Cardiac muscle cell (in vitro differentiated cells and primary cell): ENCODE data around the gene AP1AR. TPM values are rescaled to one million over a fixed set of nuclear protein-coding genes. Genes with fewer than 3 reads are reported as not detected.

Experiments
- DNase-seq, 2 donors: peaks; one replicate each; pipeline versions ENCODE4 v3.0.0 to v3.0.0-alpha.2; 2010 to 2017; ENCODE audit warnings: low read depth in 1 of 2, low spot score in 1 of 2
- H3K27ac ChIP-seq: fragments of 200-600 bp; sonication (generic); 2 replicates; pipeline ENCODE4 v1.5.1; 2016
- H3K27me3 ChIP-seq: fragments of 200-600 bp; sonication (generic); 2 replicates; pipeline ENCODE4 v1.6.0; 2016; ENCODE audit warnings: control low read depth
- H3K36me3 ChIP-seq: fragments of 200-600 bp; sonication (generic); 2 replicates; pipeline ENCODE4 v1.5.1; 2016; ENCODE audit warnings: control low read depth
- H3K4me1 ChIP-seq: fragments of 200-600 bp; sonication (generic); 2 replicates; pipeline ENCODE4 v1.8.1; 2017; ENCODE audit warnings: low read depth, mild to moderate bottlenecking, mixed run types
- H3K4me3 ChIP-seq: fragments of 200-600 bp; sonication (generic); 2 replicates; pipeline ENCODE4 v1.5.1; 2016; ENCODE audit warnings: mild to moderate bottlenecking
- H3K9me3 ChIP-seq: fragments of 200-600 bp; sonication (generic); 2 replicates; pipeline ENCODE4 v1.5.1; 2017; ENCODE audit warnings: low read depth, mild to moderate bottlenecking, control low read depth
- CTCF ChIP-seq: IDR thresholded peaks from 2 replicates; pipeline ENCODE4 v1.5.1; 2012; ENCODE audit warnings: low read depth, mild to moderate bottlenecking, low read length
- polyA plus RNA-seq: library from polyadenylated mRNA; unstranded; fragments of >200 nt; fragmentation: Nextera tagmentation; extraction: Ambion mirVana; gene quantifications from 2 replicates; pipeline ENCODE4 v1.2.1, GENCODE V29; 2016
- total RNA-seq: library from RNA; depleted of rRNA; stranded (reverse); fragments of >200 nt; gene quantifications from 2 replicates; pipeline ENCODE4 v1.2.3, GENCODE V29; 2016

AP1AR gene
- total and polyA plus RNA-seq, 2 experiments from 2014 or later, result 21.7 to 28.0 TPM

DNA sequence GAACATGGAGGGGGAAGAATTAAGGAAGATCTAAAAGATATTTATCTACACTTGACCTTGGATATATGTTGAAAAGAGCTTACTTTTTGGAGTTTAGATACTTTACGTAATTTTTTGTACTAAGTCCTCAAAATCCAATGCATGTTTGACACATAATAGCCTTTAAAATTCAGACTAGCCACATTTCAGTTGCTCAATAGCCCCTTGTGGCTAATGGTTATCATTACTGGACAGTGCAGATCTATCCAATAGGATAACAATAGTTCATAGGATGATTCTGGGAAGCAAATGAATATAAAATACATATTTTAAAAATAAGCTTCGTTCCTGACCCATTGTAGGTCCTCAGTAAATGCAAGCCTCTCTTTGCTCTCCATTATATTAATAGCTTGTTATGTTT, 13.8 kb downstream of the AP1AR start:
- DNase-seq, result peak in 1 of 2 donors; percentile 35
- H3K27me3 ChIP-seq, result no peaks in the 10 kb centered on the region
- no peaks in the 10 kb centered on the region for H3K36me3 ChIP-seq
- no peak overlapping the region for H3K27ac ChIP-seq
- no peaks in the 10 kb centered on the region for H3K9me3 ChIP-seq
- no peak overlapping the region for H3K4me3 ChIP-seq
- no peaks in the 10 kb centered on the region for H3K4me1 ChIP-seq
- peak; percentile 28 for TF ChIP-seq CTCF

DNA sequence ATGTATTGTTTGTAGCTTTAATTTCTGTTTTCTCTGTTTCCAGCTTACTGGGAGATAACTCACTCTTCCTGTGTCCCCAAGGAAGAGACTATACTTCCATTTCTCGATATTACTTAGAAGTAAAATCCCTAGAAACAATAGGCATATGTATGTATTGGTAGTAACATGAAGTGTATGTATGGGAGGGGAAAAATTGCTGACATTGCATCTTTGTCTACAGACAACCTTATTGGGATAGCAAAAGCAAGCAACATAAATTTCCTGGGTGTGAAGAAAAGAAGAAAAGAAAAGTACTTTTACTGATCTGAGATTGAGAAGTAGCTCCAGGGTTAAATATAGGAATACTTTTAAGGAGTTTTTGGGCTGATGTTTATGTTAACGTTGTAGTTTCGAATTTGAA, 15.4 kb downstream of the AP1AR start:
- Histone ChIP-seq H3K4me3 (no peak overlapping the region), H3K27ac (no peak overlapping the region), H3K27me3 (no peaks in the 10 kb centered on the region), H3K4me1 (no peaks in the 10 kb centered on the region), H3K36me3 (no peaks in the 10 kb centered on the region), H3K9me3 (no peaks in the 10 kb centered on the region)
- DNase-seq, result no peak
- TF ChIP-seq CTCF, result no peak

DNA sequence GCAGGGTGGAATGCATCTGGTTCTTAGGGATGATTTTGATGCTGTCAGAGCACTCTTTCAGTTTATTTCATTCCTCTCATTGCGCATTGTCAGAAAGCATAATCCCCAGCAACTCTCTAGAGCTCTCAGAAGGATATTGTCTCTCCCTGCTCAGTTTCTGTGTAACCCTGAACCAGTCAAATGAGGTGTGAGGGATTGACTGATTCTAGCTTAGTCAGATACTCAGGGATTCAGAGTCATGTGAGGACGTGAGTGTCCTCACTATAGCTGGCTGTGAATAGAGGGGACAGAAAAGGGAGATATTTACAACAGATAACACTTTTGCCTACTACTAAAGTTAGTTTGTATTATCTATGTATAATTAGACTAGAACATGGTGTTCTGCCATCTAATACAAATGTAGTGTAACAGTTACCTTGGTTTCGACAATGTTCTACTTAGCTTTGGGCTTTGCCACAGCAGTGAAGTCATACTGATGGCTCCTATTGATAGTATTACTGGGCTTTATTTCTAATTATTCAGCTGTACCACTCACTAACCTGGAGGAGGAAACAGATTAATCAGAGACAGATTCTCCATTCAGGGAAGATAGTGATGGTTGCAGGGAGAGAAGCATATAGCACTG, 19.5 kb downstream of the AP1AR start:
- TF ChIP-seq CTCF, result no peak
- Histone ChIP-seq H3K27ac (no peak overlapping the region), H3K27me3 (no peaks in the 10 kb centered on the region), H3K4me1 (no peaks in the 10 kb centered on the region), H3K9me3 (no peaks in the 10 kb centered on the region), H3K36me3 (no peaks in the 10 kb centered on the region), H3K4me3 (no peak overlapping the region)
- DNase-seq, result no peak

- no peak for DNase-seq
- H3K27me3 ChIP-seq, result no peaks in the 10 kb centered on the region
- no peak overlapping the region for H3K27ac ChIP-seq
- no peaks in the 10 kb centered on the region for H3K36me3 ChIP-seq
- no peaks in the 10 kb centered on the region for H3K9me3 ChIP-seq
- no peak for TF ChIP-seq CTCF
- no peaks in the 10 kb centered on the region for H3K4me1 ChIP-seq
- H3K4me3 ChIP-seq, result no peak overlapping the region
These were observed 20.6 kb downstream of the AP1AR start for GRCh38 chr4:112252234-112252633.

- Histone ChIP-seq H3K36me3 (peaks cover 4% of the 10 kb centered on the region), H3K9me3 (no peaks in the 10 kb centered on the region), H3K27ac (no peak overlapping the region), H3K4me1 (no peaks in the 10 kb centered on the region), H3K4me3 (no peak overlapping the region), H3K27me3 (no peaks in the 10 kb centered on the region)
- DNase-seq, result no peak
- no peak for TF ChIP-seq CTCF
These were observed 21.9 kb downstream of the AP1AR start for GRCh38 chr4:112253382-112254000.
